HepG2 (cell line): ENCODE measurements around the gene C2orf78. TPM values are rescaled to one million over a fixed set of nuclear protein-coding genes. Genes with fewer than 3 reads are reported as not detected.

ENCODE experiments used
- CEBPG ChIP-seq: IDR thresholded peaks from 2 replicates; pipeline ENCODE4 v1.6.1; 2016
- DBP ChIP-seq: sonication (generic); formaldehyde crosslinking; IDR thresholded peaks from 2 replicates; pipeline ENCODE4 v1.4.0; 2020; ENCODE audit warnings: missing genetic modification reagents; ENCODE audit errors: not compliant biosample characterization
- DMAP1 ChIP-seq: IDR thresholded peaks from 2 replicates; pipeline ENCODE4 v1.6.1; 2016
- ELF1 ChIP-seq: sonication (generic); formaldehyde crosslinking; IDR thresholded peaks from 2 replicates; pipeline ENCODE4 v1.4.0; 2020; ENCODE audit warnings: missing genetic modification reagents
- FOSL1 ChIP-seq: sonication (generic); formaldehyde crosslinking; IDR thresholded peaks from 2 replicates; pipeline ENCODE4 v1.9.0; 2021; ENCODE audit warnings: missing genetic modification reagents, borderline replicate concordance
- GTF2F1 ChIP-seq: fragments of 150-350 bp; IDR thresholded peaks from 2 replicates; pipeline ENCODE4 v1.6.1; 2014; ENCODE audit warnings: low read length
- IRF2 ChIP-seq: IDR thresholded peaks from 2 replicates; pipeline ENCODE4 v1.6.1; 2018; ENCODE audit warnings: missing genetic modification reagents, missing compliant biosample characterization
- IRF9 ChIP-seq: sonication (generic); formaldehyde crosslinking; IDR thresholded peaks from 2 replicates; pipeline ENCODE4 v1.8.0; 2022; ENCODE audit warnings: missing genetic modification reagents, mild to moderate bottlenecking, borderline replicate concordance
- KDM5A ChIP-seq: fragments of 200-600 bp; sonication (generic); IDR thresholded peaks from 2 replicates; pipeline ENCODE4 v1.7.0; 2018; ENCODE audit warnings: antibody characterized with exemption, mild to moderate bottlenecking, low read length, borderline replicate concordance
- MTA3 ChIP-seq: sonication (generic); formaldehyde crosslinking; IDR thresholded peaks from 2 replicates; pipeline ENCODE4 v1.4.0; 2020; ENCODE audit warnings: missing genetic modification reagents
- NFE2L1 ChIP-seq: sonication (generic); formaldehyde crosslinking; IDR thresholded peaks from 2 replicates; pipeline ENCODE4 v1.4.0; 2020; ENCODE audit warnings: missing genetic modification reagents, mild to moderate bottlenecking, borderline replicate concordance
- NFE2L2 ChIP-seq: fragments of 150-350 bp; IDR thresholded peaks from 2 replicates; pipeline ENCODE4 v1.6.1; 2014; ENCODE audit warnings: low read length
- RARG ChIP-seq: sonication (generic); formaldehyde crosslinking; IDR thresholded peaks from 2 replicates; pipeline ENCODE4 v1.4.0; 2020; ENCODE audit warnings: low read depth, mild to moderate bottlenecking, missing genetic modification reagents
- RFX5 ChIP-seq: IDR thresholded peaks from 2 replicates; pipeline ENCODE4 v1.6.1; 2011; ENCODE audit warnings: low read depth, low read length, improper control_type of control experiment
- SUZ12 ChIP-seq: fragments of 150-350 bp; IDR thresholded peaks from 2 replicates; pipeline ENCODE4 v1.6.1; 2014; ENCODE audit warnings: low read depth, low read length
- TARDBP ChIP-seq: sonication (generic); formaldehyde crosslinking; IDR thresholded peaks from 2 replicates; pipeline ENCODE4 v1.8.0; 2022; ENCODE audit warnings: mild to moderate bottlenecking, missing genetic modification reagents
- THAP8 ChIP-seq: sonication (generic); formaldehyde crosslinking; IDR thresholded peaks from 2 replicates; pipeline ENCODE4 v1.5.1; 2020; ENCODE audit warnings: missing genetic modification reagents, mild to moderate bottlenecking, borderline replicate concordance
- ZBTB21 ChIP-seq: sonication (generic); formaldehyde crosslinking; IDR thresholded peaks from 2 replicates; pipeline ENCODE4 v1.4.0; 2020; ENCODE audit warnings: missing genetic modification reagents
- ZBTB7A ChIP-seq: sonication (generic); formaldehyde crosslinking; IDR thresholded peaks from 2 replicates; pipeline ENCODE4 v1.8.0; 2022; ENCODE audit warnings: mild to moderate bottlenecking, missing genetic modification reagents
- ZBTB7B ChIP-seq: sonication (generic); formaldehyde crosslinking; IDR thresholded peaks from 2 replicates; pipeline ENCODE4 v1.4.0; 2020; ENCODE audit warnings: missing genetic modification reagents
- ZNF12 ChIP-seq: sonication (generic); formaldehyde crosslinking; IDR thresholded peaks from 2 replicates; pipeline ENCODE4 v1.5.0; 2020; ENCODE audit warnings: missing genetic modification reagents
- ZNF20 ChIP-seq: sonication (generic); formaldehyde crosslinking; IDR thresholded peaks from 2 replicates; pipeline ENCODE4 v1.4.0; 2020; ENCODE audit warnings: mild to moderate bottlenecking, moderate library complexity, missing genetic modification reagents
- ZNF44 ChIP-seq: sonication (generic); formaldehyde crosslinking; IDR thresholded peaks from 2 replicates; pipeline ENCODE4 v1.5.1; 2020; ENCODE audit warnings: mild to moderate bottlenecking, missing genetic modification reagents
- ZNF543 ChIP-seq: sonication (generic); formaldehyde crosslinking; IDR thresholded peaks from 2 replicates; pipeline ENCODE4 v1.4.0; 2020; ENCODE audit warnings: mild to moderate bottlenecking, missing genetic modification reagents
- ZNF564 ChIP-seq: sonication (generic); formaldehyde crosslinking; IDR thresholded peaks from 2 replicates; pipeline ENCODE4 v1.8.1; 2023; ENCODE audit warnings: mild to moderate bottlenecking, missing genetic modification reagents
- ZNF747 ChIP-seq: sonication (generic); formaldehyde crosslinking; IDR thresholded peaks from 2 replicates; pipeline ENCODE4 v1.8.1; 2023; ENCODE audit warnings: missing genetic modification reagents, mild to moderate bottlenecking, borderline replicate concordance
- ZNF781 ChIP-seq: sonication (generic); formaldehyde crosslinking; IDR thresholded peaks from 2 replicates; pipeline ENCODE4 v1.5.1; 2020; ENCODE audit warnings: borderline replicate concordance, mild to moderate bottlenecking, missing genetic modification reagents; ENCODE audit errors: not compliant biosample characterization
- polyA plus RNA-seq, 8 experiments: library from polyadenylated mRNA; depleted of rRNA in 3 of 8; stranded (reverse) in 7 of 8; unstranded in 1 of 8; fragments of >200 nt; fragmentation: Illumina TruSeq in 4 of 8; extraction: Trizol in 4 of 8; gene quantifications; 2 replicates each; pipeline versions ENCODE4 v1.2.1 to v1.2.3, GENCODE V29; 2011 to 2016; ENCODE audit warnings: low read depth in 4 of 8, missing spikeins in 1 of 8, mixed read lengths in 1 of 8; ENCODE audit not compliant: insufficient read depth in 1 of 8
- total RNA-seq, 5 experiments: library from RNA; depleted of rRNA; stranded (reverse); fragments of >200 nt; fragmentation: Illumina TruSeq; extraction: Trizol; gene quantifications; 2 replicates each; pipeline ENCODE4 v1.2.3, GENCODE V29; 2016; ENCODE audit warnings: low read depth in 1 of 5
- TF ChIP-seq, protein P1 (sequence below): sonication (generic); formaldehyde crosslinking; IDR thresholded peaks from 2 replicates; pipeline ENCODE4 v1.8.0; 2022; ENCODE audit warnings: mild to moderate bottlenecking, missing genetic modification reagents, borderline replicate concordance

The C2orf78 gene
- total and polyA plus RNA-seq, 2 of the 13 experiments (the other 11 are each of a cell fraction or from before 2014, with no cell fraction given) = not detected

GRCh38 chr2:73736855-73737779 lies 46.9 kb upstream of the C2orf78 start, which contains the start of gene TPRKB (continued):
- 0 out of 2 replicates have a peak, but pooled peaks have one; percentile 45 for TF ChIP-seq RFX5
- peak; percentile 76; the same call in 1 of the 2 replicates for TF ChIP-seq NFE2L1
- peak; percentile 88 for TF ChIP-seq IRF2 (CRISPR knock-in tag)
- TF ChIP-seq ZBTB7A (CRISPR knock-in tag) = peak; percentile 56
- peak; percentile 60 for TF ChIP-seq ZNF781 (CRISPR knock-in tag)
- no peak for TF ChIP-seq FOSL1
- no peak for TF ChIP-seq THAP8
- TF ChIP-seq, protein P1, sequence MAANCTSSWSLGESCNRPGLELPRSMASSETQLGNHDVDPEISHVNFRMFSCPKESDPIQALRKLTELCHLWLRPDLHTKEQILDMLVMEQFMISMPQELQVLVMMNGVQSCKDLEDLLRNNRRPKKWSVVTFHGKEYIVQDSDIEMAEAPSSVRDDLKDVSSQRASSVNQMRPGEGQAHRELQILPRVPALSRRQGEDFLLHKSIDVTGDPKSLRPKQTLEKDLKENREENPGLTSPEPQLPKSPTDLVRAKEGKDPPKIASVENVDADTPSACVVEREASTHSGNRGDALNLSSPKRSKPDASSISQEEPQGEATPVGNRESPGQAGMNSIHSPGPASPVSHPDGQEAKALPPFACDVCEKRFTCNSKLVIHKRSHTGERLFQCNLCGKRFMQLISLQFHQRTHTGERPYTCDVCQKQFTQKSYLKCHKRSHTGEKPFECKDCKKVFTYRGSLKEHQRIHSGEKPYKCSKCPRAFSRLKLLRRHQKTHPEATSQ (CRISPR knock-in tag) = peak; percentile 54; the same call in 1 of the 2 replicates
- TF ChIP-seq KDM5A = peak; percentile 93
- TF ChIP-seq TARDBP (CRISPR knock-in tag) = peak; percentile 94
- peak; percentile 19; the same call in 1 of the 2 replicates for TF ChIP-seq CEBPG (CRISPR knock-in tag)
- TF ChIP-seq NFE2L2 = no peak
- peak; percentile 87 for TF ChIP-seq ZNF747
- no peak for TF ChIP-seq MTA3 (CRISPR knock-in tag)
- peak; percentile 62 for TF ChIP-seq ZBTB21 (CRISPR knock-in tag)
- TF ChIP-seq ZNF12 (CRISPR knock-in tag) = peak; percentile 6; the same call in 1 of the 2 replicates
- TF ChIP-seq DBP = no peak
- TF ChIP-seq ZNF564 = no peak
- TF ChIP-seq RARG (CRISPR knock-in tag) = no peak
- peak; percentile 56; the same call in 1 of the 2 replicates for TF ChIP-seq ZNF543
- peak; percentile 99 for TF ChIP-seq ELF1
- TF ChIP-seq ZBTB7B (CRISPR knock-in tag) = peak; percentile 70
- TF ChIP-seq ZNF44 = peak; percentile 97; the same call in 1 of the 2 replicates
- TF ChIP-seq IRF9 (CRISPR knock-in tag) = peak; percentile 97
- TF ChIP-seq SUZ12 = no peak
- TF ChIP-seq ZNF20 (CRISPR knock-in tag) = no peak; the same call in 1 of the 2 replicates
- no peak for TF ChIP-seq GTF2F1
- TF ChIP-seq DMAP1 = peak; percentile 73; the same call in 1 of the 2 replicates
